IPS-15b (cell line): ENCODE measurements around the gene NKX2-3.

ENCODE experiments used
- H3K27me3 ChIP-seq: one replicate; pipeline ENCODE4 v1.6.1; 2013; ENCODE audit warnings: low read length; ENCODE audit not compliant: control insufficient read depth, insufficient read depth
- H3K36me3 ChIP-seq: one replicate; pipeline ENCODE4 v1.6.1; 2013; ENCODE audit warnings: low read length; ENCODE audit not compliant: control insufficient read depth, insufficient read depth
- H3K4me1 ChIP-seq: one replicate; pipeline ENCODE4 v1.6.1; 2013; ENCODE audit warnings: mild to moderate bottlenecking, low read length; ENCODE audit not compliant: control insufficient read depth, insufficient read depth
- H3K4me3 ChIP-seq: one replicate; pipeline ENCODE4 v1.5.1; 2013; ENCODE audit warnings: low read depth, low read length
- H3K9ac ChIP-seq: one replicate; pipeline ENCODE4 v1.6.1; 2013; ENCODE audit warnings: low read depth, mild to moderate bottlenecking, low read length
- H3K9me3 ChIP-seq: one replicate; pipeline ENCODE4 v1.6.1; 2013; ENCODE audit warnings: mild to moderate bottlenecking, low read length; ENCODE audit not compliant: control insufficient read depth, insufficient read depth

The NKX2-3 gene

GRCh38 chr10:99528494-99529441 lies 4.0 kb upstream of the NKX2-3 start:
- Histone ChIP-seq H3K4me1 (peaks cover 13% of the 10 kb centered on the region), H3K9ac (no peak overlapping the region), H3K36me3 (no peaks in the 10 kb centered on the region), H3K4me3 (no peak overlapping the region), H3K9me3 (no peaks in the 10 kb centered on the region), H3K27me3 (peaks cover 100% of the 10 kb centered on the region)

DNA sequence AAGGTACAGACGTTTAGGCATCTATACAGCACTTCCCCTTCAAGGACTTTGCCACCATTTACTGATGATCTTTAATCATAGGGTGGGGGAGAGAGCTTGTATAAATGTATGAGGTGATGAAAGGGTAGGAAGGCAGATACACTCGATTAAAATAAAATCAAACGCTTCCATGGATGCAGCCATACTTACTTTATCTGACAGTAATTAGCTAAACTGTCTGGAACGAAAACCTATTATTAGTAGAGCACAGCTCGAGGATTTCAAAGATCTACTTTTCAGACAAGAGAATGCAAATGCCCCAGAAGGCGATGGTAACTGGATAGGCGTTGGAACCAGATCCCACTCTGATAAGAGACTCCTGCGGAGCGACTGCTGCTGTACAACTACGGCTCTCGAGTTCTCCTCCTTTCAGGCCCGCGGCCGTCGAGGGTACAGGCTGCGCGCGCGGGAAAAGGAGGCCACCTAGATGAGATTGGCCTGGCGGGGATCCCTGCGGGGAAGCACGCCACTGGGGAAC lies 3.1 kb upstream of the NKX2-3 start:
- Histone ChIP-seq H3K36me3 (no peaks in the 10 kb centered on the region), H3K4me3 (peak overlapping the region; percentile 32), H3K4me1 (peaks cover 11% of the 10 kb centered on the region), H3K9ac (no peak overlapping the region), H3K9me3 (no peaks in the 10 kb centered on the region), H3K27me3 (peaks cover 100% of the 10 kb centered on the region)

- Histone ChIP-seq H3K4me3 (peak overlapping the region; percentile 32), H3K9ac (no peak overlapping the region), H3K27me3 (peaks cover 99% of the 10 kb centered on the region), H3K9me3 (no peaks in the 10 kb centered on the region), H3K36me3 (no peaks in the 10 kb centered on the region), H3K4me1 (peaks cover 8% of the 10 kb centered on the region)
Measured at GRCh38 chr10:99530108-99531025, 2.4 kb upstream of the NKX2-3 start.

DNA sequence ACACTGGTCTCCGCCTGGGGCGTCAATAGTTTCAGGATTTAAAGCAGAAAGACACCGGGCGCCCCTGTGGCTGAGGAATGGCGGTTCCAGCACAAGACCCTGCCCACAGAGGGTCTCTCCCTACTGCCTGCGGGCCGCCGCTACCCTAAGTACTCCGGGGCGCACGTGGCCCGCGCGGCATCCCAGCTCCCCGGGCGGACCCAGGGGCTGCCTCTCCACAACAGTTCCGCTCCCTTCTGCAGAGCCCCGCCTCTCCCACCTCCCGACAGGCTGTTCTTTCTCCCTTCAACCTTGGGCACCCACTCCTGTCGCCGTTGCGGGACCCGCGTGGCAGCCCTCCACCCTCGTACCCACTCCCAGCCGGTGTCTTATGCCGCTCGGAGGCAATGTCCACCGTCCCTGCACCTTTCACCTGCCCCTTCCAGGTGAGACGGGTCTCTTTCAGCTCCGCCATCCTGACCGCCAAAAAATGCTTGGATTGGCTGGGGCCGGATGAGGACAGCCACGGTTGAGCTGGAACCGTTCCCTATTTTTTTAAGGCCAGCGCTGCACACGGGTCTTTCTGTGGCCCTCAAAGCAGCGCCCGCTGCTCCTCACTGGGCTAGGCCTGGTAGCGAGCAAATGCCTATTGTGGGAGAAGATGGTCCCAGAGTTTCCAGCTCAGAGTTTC lies 1.6 kb upstream of the NKX2-3 start:
- Histone ChIP-seq H3K4me1 (peaks cover 8% of the 10 kb centered on the region), H3K4me3 (peak overlapping the region; percentile 32), H3K27me3 (peaks cover 98% of the 10 kb centered on the region), H3K36me3 (no peaks in the 10 kb centered on the region), H3K9me3 (no peaks in the 10 kb centered on the region), H3K9ac (no peak overlapping the region)

DNA sequence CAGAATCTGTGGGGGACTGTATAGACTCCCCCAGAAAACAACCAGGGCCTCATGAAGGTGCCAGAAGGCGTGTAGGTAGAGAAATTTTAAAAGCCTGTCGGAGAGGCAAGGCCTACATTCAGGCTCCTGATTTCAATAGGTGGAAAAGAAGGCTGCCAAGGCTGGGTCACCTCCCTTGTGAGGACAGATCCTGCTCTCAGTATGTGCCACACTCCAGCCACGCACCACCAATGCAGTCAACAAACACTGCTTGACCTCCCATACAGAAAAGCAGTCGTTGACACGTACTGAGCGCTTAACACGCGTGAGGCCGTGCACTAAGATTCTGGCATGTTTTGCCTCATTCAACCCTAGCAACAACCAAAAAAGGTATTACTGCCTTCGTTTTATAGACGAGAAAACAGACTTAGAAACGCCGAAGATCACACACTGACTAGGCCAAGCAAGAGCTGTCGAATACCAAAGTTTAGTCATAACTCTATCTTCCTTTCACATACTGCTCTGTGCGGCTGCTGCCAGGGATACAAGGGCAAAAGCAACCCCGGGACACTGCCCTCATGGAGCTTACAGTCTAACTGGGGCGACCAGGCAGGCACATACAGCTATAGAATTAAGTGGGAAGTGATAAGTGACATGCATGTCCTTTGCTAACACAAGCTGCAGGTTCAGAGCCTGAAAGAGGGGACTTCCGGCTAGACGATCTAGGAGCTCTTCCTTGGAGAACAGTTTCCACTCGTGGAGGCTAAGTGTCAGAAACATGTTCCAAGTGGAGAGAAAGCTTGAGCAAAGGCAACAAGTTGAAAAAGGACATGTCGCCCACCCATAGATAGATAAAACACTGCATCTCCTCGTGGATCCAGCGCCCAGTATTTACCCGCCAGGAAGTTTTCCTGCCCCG lies 797 bp upstream of the NKX2-3 start:
- Histone ChIP-seq H3K27me3 (peaks cover 98% of the 10 kb centered on the region), H3K36me3 (no peaks in the 10 kb centered on the region), H3K4me1 (peaks cover 6% of the 10 kb centered on the region), H3K4me3 (peak overlapping the region; percentile 27), H3K9me3 (no peaks in the 10 kb centered on the region), H3K9ac (no peak overlapping the region)

- H3K27me3 ChIP-seq, result peaks cover 97% of the 10 kb centered on the region
- peaks cover 12% of the 10 kb centered on the region for H3K4me1 ChIP-seq
- peak overlapping the region; percentile 45 for H3K4me3 ChIP-seq
Measured at GRCh38 chr10:99533496-99534449, 1.0 kb downstream of the NKX2-3 start.

DNA sequence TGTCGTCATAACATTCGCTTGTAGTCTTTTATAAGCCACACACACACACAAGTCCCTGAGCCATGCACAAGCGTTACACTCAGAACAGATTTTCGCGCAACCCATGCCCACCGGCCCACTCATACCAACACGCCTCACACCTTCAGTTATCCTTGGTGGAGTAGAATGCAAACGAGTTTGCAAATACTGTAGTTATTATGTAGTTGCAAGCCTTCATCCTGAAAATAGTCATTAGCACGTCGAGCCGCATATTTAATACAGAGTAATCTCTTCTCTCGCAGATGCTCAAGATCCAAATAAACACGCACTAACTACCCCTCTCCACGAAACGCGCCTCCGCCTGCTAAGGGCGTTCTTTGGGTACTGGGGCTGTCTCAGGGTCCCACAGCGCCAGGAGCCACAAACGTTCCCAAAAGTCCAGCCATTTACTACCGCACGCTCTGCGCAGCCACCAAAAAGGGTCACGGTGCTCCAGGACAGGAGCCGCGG lies 1.8 kb downstream of the NKX2-3 start:
- Histone ChIP-seq H3K36me3 (no peaks in the 10 kb centered on the region), H3K4me3 (peak overlapping the region; percentile 4), H3K9me3 (no peaks in the 10 kb centered on the region), H3K4me1 (peaks cover 13% of the 10 kb centered on the region), H3K27me3 (peaks cover 97% of the 10 kb centered on the region), H3K9ac (no peak overlapping the region)

More at GRCh38 chr10:99533496-99534449, 1.0 kb downstream of the NKX2-3 start:
- Histone ChIP-seq H3K9ac (no peak overlapping the region), H3K9me3 (no peaks in the 10 kb centered on the region), H3K36me3 (no peaks in the 10 kb centered on the region)

DNA sequence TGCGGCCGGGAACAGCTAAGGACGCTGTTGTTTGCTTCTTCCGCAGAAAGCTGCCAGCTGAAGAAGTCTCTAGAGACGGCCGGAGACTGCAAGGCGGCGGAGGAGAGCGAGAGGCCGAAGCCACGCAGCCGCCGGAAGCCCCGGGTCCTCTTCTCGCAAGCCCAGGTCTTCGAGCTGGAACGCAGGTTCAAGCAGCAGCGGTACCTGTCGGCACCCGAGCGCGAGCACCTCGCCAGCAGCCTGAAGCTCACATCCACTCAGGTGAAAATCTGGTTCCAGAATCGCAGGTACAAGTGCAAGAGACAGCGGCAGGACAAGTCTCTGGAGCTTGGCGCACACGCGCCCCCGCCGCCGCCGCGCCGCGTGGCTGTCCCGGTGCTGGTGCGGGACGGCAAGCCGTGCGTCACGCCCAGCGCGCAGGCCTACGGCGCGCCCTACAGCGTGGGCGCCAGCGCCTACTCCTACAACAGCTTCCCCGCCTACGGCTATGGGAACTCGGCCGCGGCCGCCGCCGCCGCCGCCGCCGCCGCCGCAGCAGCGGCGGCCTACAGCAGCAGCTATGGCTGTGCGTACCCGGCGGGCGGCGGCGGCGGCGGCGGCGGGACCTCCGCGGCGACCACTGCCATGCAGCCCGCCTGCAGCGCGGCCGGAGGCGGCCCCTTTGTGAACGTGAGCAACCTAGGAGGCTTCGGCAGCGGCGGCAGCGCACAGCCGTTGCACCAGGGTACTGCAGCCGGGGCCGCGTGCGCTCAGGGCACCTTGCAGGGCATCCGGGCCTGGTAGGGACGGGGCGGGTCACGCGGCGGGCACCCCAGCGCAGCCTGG lies 2.4 kb downstream of the NKX2-3 start:
- Histone ChIP-seq H3K27me3 (peaks cover 97% of the 10 kb centered on the region), H3K9me3 (no peaks in the 10 kb centered on the region)

DNA sequence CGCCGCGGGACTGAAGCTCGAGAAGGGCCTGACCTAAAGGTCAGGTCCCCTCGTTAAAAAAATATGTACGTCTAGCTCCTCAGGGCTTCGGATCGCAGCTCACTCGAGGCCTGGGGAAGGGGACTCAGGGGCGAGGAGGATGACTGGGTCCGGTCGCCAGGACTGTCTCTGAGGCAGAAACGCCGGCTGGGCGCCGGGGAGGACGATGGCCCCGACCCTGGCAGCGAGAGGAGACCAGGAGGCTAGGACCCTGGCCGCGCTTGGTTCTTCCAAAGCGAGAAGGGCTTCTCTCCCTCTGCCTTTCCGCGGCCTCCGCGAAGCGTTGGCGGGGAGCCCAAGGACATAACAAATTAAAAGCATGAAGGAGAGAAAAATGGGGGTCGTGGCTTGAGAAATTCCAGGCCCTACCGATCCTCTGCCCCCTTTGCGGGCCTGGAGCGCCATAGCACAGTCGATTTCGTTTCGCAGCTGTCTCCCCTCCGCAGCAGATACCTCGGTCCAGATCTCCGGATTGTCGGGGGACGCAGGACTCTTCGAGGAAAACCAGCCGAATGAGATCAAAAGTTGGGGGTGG lies 3.1 kb downstream of the NKX2-3 start:
- Histone ChIP-seq H3K27me3 (peaks cover 97% of the 10 kb centered on the region), H3K4me1 (peaks cover 13% of the 10 kb centered on the region), H3K9me3 (no peaks in the 10 kb centered on the region), H3K36me3 (no peaks in the 10 kb centered on the region), H3K9ac (no peak overlapping the region), H3K4me3 (peak overlapping the region; percentile 19)

More for the DNA sequence above, 2.4 kb downstream of the NKX2-3 start:
- no peaks in the 10 kb centered on the region for H3K36me3 ChIP-seq
- no peak overlapping the region for H3K9ac ChIP-seq
- H3K4me1 ChIP-seq, result peaks cover 13% of the 10 kb centered on the region
- H3K4me3 ChIP-seq, result peak overlapping the region; percentile 19
